GM18867 (cell line): ENCODE data around the gene FBLN2.

Experiments
- ATAC-seq: cut with Tn5 transposase; IDR thresholded peaks from one replicate; pipeline ENCODE4 v1.9.1; 2021; ENCODE audit warnings: mild to moderate bottlenecking, moderate library complexity; ENCODE audit not compliant: unreplicated experiment

FBLN2 gene

GRCh38 chr3:13529196-13530112 lies 19.5 kb upstream of the FBLN2 start:
- no peak for ATAC-seq

- ATAC-seq: no peak
Observed at GRCh38 chr3:13530241-13531009, 18.5 kb upstream of the FBLN2 start.

GRCh38 chr3:13532085-13532484 lies 16.8 kb upstream of the FBLN2 start:
- no peak for ATAC-seq

- no peak for ATAC-seq
Observed at GRCh38 chr3:13532631-13533030, 16.3 kb upstream of the FBLN2 start.

- no peak for ATAC-seq
Observed at GRCh38 chr3:13533885-13534301, 15.0 kb upstream of the FBLN2 start.

- ATAC-seq: no peak
Observed at GRCh38 chr3:13535526-13535875, 13.4 kb upstream of the FBLN2 start.

GRCh38 chr3:13535905-13536304 lies 13.0 kb upstream of the FBLN2 start:
- no peak for ATAC-seq

- ATAC-seq: no peak
Observed at GRCh38 chr3:13536432-13536831, 12.5 kb upstream of the FBLN2 start.

GRCh38 chr3:13536832-13537231 lies 12.1 kb upstream of the FBLN2 start:
- ATAC-seq: no peak

- ATAC-seq: no peak
Observed at GRCh38 chr3:13537244-13537908, 11.5 kb upstream of the FBLN2 start.

- no peak for ATAC-seq
Observed at GRCh38 chr3:13537909-13538296, 11.0 kb upstream of the FBLN2 start.

GRCh38 chr3:13538520-13539291 lies 10.2 kb upstream of the FBLN2 start:
- ATAC-seq: no peak

- ATAC-seq: no peak
Observed at GRCh38 chr3:13539292-13539638, 9.7 kb upstream of the FBLN2 start.

- no peak for ATAC-seq
Observed at GRCh38 chr3:13539671-13540070, 9.3 kb upstream of the FBLN2 start.

GRCh38 chr3:13540297-13540995 lies 8.5 kb upstream of the FBLN2 start:
- no peak for ATAC-seq

- no peak for ATAC-seq
Observed at GRCh38 chr3:13541691-13542090, 7.2 kb upstream of the FBLN2 start.

GRCh38 chr3:13542142-13542541 lies 6.8 kb upstream of the FBLN2 start:
- no peak for ATAC-seq

- no peak for ATAC-seq
Observed at GRCh38 chr3:13543253-13543652, 5.7 kb upstream of the FBLN2 start.

- ATAC-seq: no peak
Observed at GRCh38 chr3:13544293-13544831, 4.6 kb upstream of the FBLN2 start.
